Activated CD8-positive, alpha-beta T cell treated with anti-CD3 and anti-CD28 coated beads, Interleukin-2, amount 10 ng/mL, durations not matched to agents 7 days and 5 days (primary cell): ENCODE measurements around the gene SPRR5. TPM values are rescaled to one million over a fixed set of nuclear protein-coding genes. Genes with fewer than 3 reads are reported as not detected.

Experiments
- ATAC-seq: fragments of 150-1000 bp; cut with Tn5 transposase; one replicate; pipeline ENCODE4 v1.10.0; 2021; ENCODE audit warnings: moderate library complexity
- CTCF ChIA-PET: fragments of 350-600 bp; sonication (Branson Sonifier 250); formaldehyde crosslinking; loops from one replicate; lab custom pipeline; 2021; ENCODE audit warnings: antibody characterized with exemption; lab: Charles Lee
- POLR2A ChIA-PET: fragments of 350-600 bp; sonication (Branson Sonifier 250); formaldehyde crosslinking; loops from one replicate; lab custom pipeline; 2021; ENCODE audit warnings: antibody characterized with exemption; lab: Charles Lee
- DNase-seq: peaks from one replicate; pipeline ENCODE4 v3.0.0-alpha.2; 2020
- H3K27ac Mint-ChIP-seq: one replicate; pipeline ENCODE4 v1.8.0; 2021; ENCODE audit warnings: mild to moderate bottlenecking, mixed read lengths
- H3K27me3 Mint-ChIP-seq: one replicate; pipeline ENCODE4 v1.8.0; 2021; ENCODE audit warnings: low read depth, mixed read lengths
- H3K36me3 Mint-ChIP-seq: one replicate; pipeline ENCODE4 v1.8.0; 2021; ENCODE audit warnings: low read depth, mixed read lengths
- H3K4me1 Mint-ChIP-seq: one replicate; pipeline ENCODE4 v1.8.0; 2021; ENCODE audit warnings: low read depth, mixed read lengths
- H3K4me3 Mint-ChIP-seq: one replicate; pipeline ENCODE4 v1.8.0; 2021; ENCODE audit warnings: mild to moderate bottlenecking, mixed read lengths
- H3K9me3 Mint-ChIP-seq: one replicate; pipeline ENCODE4 v1.8.0; 2022; ENCODE audit warnings: mixed read lengths; ENCODE audit not compliant: insufficient read depth
- total RNA-seq, 2 experiments: library from RNA; stranded (reverse); gene quantifications; one replicate each; pipeline ENCODE4 v1.2.3, GENCODE V29; 2021

SPRR5 gene
- total RNA-seq, 2 experiments from 2014 or later, result not detected

DNA sequence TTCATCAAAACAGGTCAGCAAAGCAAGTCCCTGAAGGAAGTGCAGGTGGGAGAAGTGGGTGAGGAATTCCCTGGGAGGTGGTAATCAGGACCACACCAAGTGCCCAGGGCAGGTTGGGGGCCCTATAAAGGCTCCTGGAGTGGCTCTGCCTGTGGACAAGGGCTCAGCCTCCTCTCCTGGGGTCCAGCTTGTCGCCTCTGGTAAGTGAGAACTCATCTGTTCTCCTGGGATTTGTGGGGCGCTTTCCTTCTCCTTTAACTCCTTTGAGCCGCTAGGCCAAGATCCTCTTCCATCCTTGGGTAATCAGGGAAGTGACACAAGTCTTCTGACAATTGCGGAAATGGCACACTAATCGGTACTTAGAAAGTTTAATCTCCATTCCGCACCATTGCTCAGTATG lies 23.5 kb downstream of the SPRR5 start, which contains the start of gene SPRR4:
Gene SPRR4, plus strand, starts transcription at position 154 of the 400 bp plus-strand sequence. CDS start 1,243 bp downstream, outside the sequence.
- ATAC-seq, result no peak

DNA sequence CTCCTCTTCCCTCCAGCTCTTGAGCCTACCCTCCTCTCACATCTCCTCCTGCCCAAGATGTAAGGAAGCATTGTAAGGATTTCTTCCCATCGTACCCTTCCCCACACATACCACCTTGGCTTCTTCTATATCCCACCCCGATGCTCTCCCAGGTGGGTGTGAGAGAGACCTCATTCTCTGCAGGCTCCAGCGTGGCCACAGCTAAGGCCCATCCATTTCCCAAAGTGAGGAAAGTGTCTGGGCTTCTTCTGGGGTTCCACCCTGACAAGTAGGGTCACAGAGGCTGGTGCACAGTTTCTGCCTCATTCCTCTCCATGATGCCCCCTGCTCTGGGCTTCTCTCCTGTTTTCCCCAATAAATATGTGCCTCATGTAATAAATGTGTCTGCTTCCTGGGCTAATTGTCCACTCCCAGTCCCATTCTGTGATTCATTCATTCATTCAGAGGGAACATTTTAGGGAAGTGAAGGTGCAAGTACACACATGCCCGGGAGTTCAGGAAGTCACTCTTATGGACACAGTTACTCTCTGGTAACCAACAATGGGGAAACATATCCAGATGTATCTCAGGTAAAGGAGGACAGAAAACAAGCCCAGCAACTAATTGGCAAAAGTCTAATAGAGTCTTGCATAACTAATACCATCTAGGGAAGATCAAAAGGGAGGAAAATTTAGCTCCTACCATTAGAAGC lies 25.3 kb downstream of the SPRR5 start:
- no peaks in the 10 kb centered on the region for H3K9me3 Mint-ChIP-seq
- no peak overlapping the region for H3K4me3 Mint-ChIP-seq
- H3K36me3 Mint-ChIP-seq, result no peaks in the 10 kb centered on the region
- no peaks in the 10 kb centered on the region for H3K4me1 Mint-ChIP-seq
- ATAC-seq (no peak), DNase-seq (no peak)
- ChIA-PET POLR2A (no interaction called here), CTCF (no interaction called here)
- H3K27me3 Mint-ChIP-seq, result no peaks in the 10 kb centered on the region
- no peak overlapping the region for H3K27ac Mint-ChIP-seq

More for the DNA sequence above, 23.5 kb downstream of the SPRR5 start, which contains the start of gene SPRR4:
- no peaks in the 10 kb centered on the region for H3K27me3 Mint-ChIP-seq
- CTCF ChIA-PET, result no interaction called here
- H3K4me1 Mint-ChIP-seq, result no peaks in the 10 kb centered on the region
- no peaks in the 10 kb centered on the region for H3K9me3 Mint-ChIP-seq
- no peaks in the 10 kb centered on the region for H3K36me3 Mint-ChIP-seq
- H3K4me3 Mint-ChIP-seq, result no peak within 1 kb of the TSS
- DNase-seq, result no peak
- no peak within 1 kb of the TSS for H3K27ac Mint-ChIP-seq
- POLR2A ChIA-PET, result no interaction called here

DNA sequence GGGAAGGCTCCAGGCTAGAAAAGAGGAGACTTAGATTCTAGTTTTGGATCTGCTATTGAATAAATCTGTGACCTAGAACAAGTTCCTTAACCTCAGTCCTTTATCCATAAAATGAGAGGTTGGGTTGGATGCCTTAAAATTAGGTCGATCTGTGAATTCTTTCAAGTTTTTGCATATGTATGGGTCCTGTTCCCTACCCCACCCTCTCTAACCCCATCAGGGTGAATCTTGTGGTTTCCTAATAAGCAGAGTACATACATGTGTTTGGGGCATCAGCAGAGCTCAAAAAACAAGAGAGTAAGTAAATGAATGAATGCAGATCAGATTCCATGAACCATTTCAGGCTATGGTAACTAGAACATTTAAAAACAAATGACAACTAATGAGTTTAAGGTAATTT lies 29.7 kb downstream of the SPRR5 start:
- Mint-ChIP-seq H3K4me3 (no peak overlapping the region), H3K27me3 (no peaks in the 10 kb centered on the region)
- no peak for ATAC-seq

DNA sequence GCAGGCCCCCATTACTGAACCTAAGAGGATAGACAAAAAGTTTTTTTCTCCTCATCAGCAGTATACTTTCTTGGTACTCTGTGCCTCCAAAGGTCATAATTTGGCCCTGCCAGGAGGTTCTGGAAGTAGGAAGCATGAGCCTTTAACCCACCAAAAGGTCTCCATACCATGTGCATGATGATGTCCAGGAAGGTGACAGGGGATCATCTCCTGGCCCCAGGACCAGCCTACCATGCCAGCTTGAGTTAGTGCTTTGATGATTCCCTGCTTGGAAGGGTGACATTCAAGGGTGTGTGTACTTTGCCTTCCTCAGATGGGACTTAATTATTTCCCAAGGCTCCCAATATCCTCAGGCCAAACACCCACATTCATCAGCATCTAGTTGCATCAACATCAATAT lies 30.6 kb downstream of the SPRR5 start:
- no peaks in the 10 kb centered on the region for H3K4me1 Mint-ChIP-seq
- ATAC-seq, result no peak
- ChIA-PET CTCF (no interaction called here), POLR2A (no interaction called here)
- DNase-seq, result no peak
- no peaks in the 10 kb centered on the region for H3K27me3 Mint-ChIP-seq
- H3K27ac Mint-ChIP-seq, result no peak overlapping the region
- H3K36me3 Mint-ChIP-seq, result no peaks in the 10 kb centered on the region
- no peak overlapping the region for H3K4me3 Mint-ChIP-seq
- H3K9me3 Mint-ChIP-seq, result no peaks in the 10 kb centered on the region

More for the DNA sequence above, 29.7 kb downstream of the SPRR5 start:
- POLR2A ChIA-PET, result no interaction called here
- Mint-ChIP-seq H3K9me3 (no peaks in the 10 kb centered on the region), H3K27ac (no peak overlapping the region), H3K36me3 (no peaks in the 10 kb centered on the region), H3K4me1 (no peaks in the 10 kb centered on the region)
- CTCF ChIA-PET, result no interaction called here
- DNase-seq, result no peak

DNA sequence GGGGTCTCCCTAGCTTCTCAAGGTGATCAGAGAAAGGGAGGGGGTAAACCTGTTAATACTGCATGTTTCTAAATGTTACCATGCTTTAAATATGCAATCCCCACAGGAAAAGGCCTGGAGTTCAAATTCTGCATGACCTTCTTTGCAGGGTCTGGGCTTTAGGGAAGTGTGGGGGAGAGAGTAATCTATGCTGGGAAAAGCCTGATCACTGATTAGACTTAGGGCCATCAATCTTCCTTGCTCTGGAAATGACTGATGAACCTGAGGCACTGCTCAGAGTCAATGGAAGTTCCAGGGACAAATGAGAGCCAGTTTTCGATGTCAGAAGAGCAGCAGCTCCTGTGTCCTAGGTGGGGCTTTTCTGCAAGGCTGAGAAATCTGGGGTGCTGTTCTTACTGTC lies 33.7 kb downstream of the SPRR5 start:
- H3K4me1 Mint-ChIP-seq, result no peaks in the 10 kb centered on the region
- no peaks in the 10 kb centered on the region for H3K27me3 Mint-ChIP-seq
- ATAC-seq (no peak), DNase-seq (no peak)
- CTCF ChIA-PET, result no interaction called here
- POLR2A ChIA-PET, result no interaction called here
- no peaks in the 10 kb centered on the region for H3K9me3 Mint-ChIP-seq
- H3K36me3 Mint-ChIP-seq, result no peaks in the 10 kb centered on the region
- H3K4me3 Mint-ChIP-seq, result no peak overlapping the region
- no peak overlapping the region for H3K27ac Mint-ChIP-seq

DNA sequence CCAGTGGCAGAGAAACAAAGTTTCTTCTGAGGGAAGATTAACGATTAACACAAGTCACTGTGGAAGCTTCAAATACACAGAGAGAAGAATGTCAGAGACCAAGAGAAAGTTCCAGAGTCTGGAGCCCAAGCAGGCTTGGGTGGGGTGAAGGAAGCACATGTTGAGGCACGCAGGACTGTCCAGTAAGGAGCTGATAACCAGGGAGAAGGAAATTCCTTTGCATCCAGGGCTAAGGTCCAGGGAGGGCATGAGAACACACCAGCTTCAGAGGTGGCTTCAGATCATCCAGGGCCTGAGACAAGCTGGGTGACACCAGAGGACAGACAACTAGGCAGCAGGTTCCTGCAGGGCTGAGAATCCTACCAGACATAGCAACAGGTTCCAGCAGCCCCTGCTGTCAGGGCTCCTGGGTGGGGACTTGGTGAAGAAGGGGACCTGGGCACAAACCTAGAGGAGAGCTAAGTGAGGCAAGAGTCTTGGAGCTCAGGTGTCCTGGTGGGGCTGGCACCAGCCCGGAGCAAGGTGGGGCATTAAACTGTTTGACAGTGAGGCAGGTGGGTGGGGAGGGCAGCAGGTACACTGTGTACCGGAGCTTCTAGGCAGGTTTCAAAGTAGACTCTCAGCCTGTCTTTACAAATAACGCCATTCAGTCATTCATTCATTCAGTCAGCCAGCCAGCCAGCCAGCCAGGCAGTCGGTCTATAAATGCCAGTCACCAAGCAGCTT lies 34.3 kb downstream of the SPRR5 start:
- Mint-ChIP-seq H3K9me3 (no peaks in the 10 kb centered on the region), H3K4me3 (no peak overlapping the region), H3K27me3 (peaks cover 3% of the 10 kb centered on the region), H3K36me3 (no peaks in the 10 kb centered on the region), H3K27ac (no peak overlapping the region), H3K4me1 (no peaks in the 10 kb centered on the region)
- ChIA-PET CTCF (no interaction called here), POLR2A (no interaction called here)
- DNase-seq (no peak), ATAC-seq (no peak)

DNA sequence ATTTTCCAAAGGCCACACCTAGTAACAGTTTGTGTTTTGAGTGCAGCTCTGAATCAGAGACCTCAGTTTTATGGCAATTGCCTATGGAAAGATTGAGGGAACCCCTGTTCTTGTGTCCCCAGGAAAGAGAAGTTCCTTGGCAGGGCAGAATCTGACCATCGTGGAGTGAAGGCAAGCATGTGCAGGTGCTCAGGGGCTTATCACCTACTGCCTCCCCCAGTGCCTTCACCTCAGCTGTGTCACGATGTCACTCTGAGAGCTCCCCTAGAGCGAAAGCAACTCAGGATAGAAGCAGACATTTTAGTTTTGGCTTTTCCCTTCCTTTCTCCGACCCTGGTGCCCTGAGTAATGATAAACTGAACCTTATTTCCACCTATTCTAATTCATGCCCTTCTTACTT lies 35.1 kb downstream of the SPRR5 start:
- DNase-seq, result no peak
- H3K27ac Mint-ChIP-seq, result no peak overlapping the region
- no peak for ATAC-seq
- H3K4me1 Mint-ChIP-seq, result no peaks in the 10 kb centered on the region
- POLR2A ChIA-PET, result no interaction called here
- no peaks in the 10 kb centered on the region for H3K36me3 Mint-ChIP-seq
- H3K9me3 Mint-ChIP-seq, result no peaks in the 10 kb centered on the region
- peaks cover 5% of the 10 kb centered on the region for H3K27me3 Mint-ChIP-seq
- CTCF ChIA-PET, result no interaction called here
- no peak overlapping the region for H3K4me3 Mint-ChIP-seq

DNA sequence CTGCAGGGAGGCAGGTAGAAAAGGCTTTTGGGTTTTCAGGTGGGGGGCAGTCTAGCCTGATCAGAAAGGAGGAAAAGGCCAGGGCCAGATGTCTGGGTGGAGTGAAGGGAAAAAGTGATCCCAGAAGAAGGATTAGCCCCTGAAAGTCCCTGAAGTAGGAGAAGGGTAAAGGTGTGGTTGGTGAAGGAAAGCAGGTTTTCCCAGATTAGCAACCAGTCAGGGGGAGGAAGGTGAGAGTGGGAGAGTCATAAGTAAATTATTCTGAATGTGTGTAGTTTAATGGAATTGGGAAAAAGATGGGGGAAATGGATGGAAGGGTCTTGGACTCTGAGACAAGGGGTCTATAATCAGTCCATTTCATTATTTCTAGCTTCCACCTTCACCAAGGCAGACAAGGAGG lies 36.2 kb downstream of the SPRR5 start:
- no peak overlapping the region for H3K27ac Mint-ChIP-seq
- ATAC-seq, result no peak

DNA sequence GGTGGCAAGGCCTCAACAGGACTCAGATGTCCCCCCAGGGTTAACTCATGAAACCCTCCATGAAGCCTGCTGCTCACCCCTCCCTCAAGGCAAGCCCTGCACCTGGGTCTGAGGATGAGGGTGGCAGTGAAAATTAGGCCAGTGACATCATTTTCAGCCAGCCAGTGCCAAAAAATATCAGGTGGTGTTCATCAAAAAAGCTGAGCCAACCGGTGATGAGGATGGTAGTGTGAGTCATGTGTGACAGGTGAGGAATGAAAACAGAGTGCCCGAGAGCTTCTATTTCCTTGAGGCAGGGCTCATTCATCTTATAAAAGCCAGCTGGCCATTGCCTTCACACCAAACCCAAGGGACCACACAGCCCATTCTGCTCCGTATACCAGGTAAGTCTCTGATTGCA lies 36.7 kb downstream of the SPRR5 start, which contains the start of gene SPRR1A:
Gene SPRR1A, plus strand, starts transcription at position 339 of the 400 bp plus-strand sequence. CDS start 1,150 bp downstream, outside the sequence.
- no peaks in the 10 kb centered on the region for H3K36me3 Mint-ChIP-seq
- H3K9me3 Mint-ChIP-seq, result no peaks in the 10 kb centered on the region
- ChIA-PET POLR2A (no interaction called here), CTCF (no interaction called here)
- peaks cover 8% of the 10 kb centered on the region for H3K27me3 Mint-ChIP-seq
- no peak within 1 kb of the TSS for H3K4me3 Mint-ChIP-seq
- no peak within 1 kb of the TSS for H3K27ac Mint-ChIP-seq
- no peaks in the 10 kb centered on the region for H3K4me1 Mint-ChIP-seq
- DNase-seq, result no peak
- no peak for ATAC-seq

More for the DNA sequence above, 36.2 kb downstream of the SPRR5 start:
- Mint-ChIP-seq H3K9me3 (no peaks in the 10 kb centered on the region), H3K36me3 (no peaks in the 10 kb centered on the region), H3K4me1 (no peaks in the 10 kb centered on the region), H3K4me3 (no peak overlapping the region), H3K27me3 (peaks cover 8% of the 10 kb centered on the region)
- ChIA-PET CTCF (no interaction called here), POLR2A (no interaction called here)
- no peak for DNase-seq

DNA sequence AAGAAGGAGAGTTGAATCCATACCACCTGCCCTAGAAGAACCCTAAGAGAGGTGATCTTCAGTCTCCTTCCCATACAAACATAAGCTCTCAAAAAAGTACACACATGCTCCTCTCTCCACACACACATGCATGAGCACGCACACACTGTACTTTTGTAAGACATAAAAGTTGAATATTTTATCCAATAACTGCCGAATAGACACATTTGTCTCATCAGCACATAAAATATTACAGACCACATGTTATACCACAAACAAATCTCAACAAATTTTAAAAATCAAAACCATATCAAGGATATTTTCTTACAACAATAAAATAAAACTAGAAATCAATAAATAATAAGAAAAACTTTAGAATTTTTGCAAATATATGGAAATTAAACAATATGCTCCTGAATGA lies 39.6 kb downstream of the SPRR5 start:
- Mint-ChIP-seq H3K36me3 (no peaks in the 10 kb centered on the region), H3K9me3 (no peaks in the 10 kb centered on the region), H3K27me3 (peaks cover 9% of the 10 kb centered on the region), H3K4me1 (no peaks in the 10 kb centered on the region), H3K4me3 (no peak overlapping the region), H3K27ac (no peak overlapping the region)
- no peak for DNase-seq
- CTCF ChIA-PET, result no interaction called here
- POLR2A ChIA-PET, result no interaction called here
- no peak for ATAC-seq

DNA sequence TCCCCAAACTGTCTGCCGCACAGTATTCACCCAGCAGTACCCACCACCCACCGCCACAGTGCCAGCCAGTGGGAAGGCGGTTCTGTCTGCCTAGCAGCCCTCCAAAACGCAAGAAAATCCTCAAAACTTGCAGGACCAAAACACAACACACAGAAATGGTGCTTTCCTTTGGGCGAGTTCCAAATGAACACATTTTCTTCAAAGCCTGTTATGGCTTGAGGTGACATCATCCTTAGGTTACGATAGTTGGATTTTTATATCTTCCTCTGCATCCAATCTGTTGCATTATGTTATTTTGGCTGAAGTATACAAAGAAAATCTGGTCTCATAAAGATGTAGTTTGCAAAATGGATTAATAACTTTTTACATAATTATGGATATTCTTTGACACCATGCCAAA lies 46.2 kb downstream of the SPRR5 start:
- ATAC-seq (no peak), DNase-seq (no peak)
- POLR2A ChIA-PET, result no interaction called here
- Mint-ChIP-seq H3K4me1 (no peaks in the 10 kb centered on the region), H3K27ac (no peak overlapping the region), H3K27me3 (peaks cover 9% of the 10 kb centered on the region), H3K36me3 (no peaks in the 10 kb centered on the region), H3K4me3 (no peak overlapping the region), H3K9me3 (no peaks in the 10 kb centered on the region)
- CTCF ChIA-PET, result no interaction called here

DNA sequence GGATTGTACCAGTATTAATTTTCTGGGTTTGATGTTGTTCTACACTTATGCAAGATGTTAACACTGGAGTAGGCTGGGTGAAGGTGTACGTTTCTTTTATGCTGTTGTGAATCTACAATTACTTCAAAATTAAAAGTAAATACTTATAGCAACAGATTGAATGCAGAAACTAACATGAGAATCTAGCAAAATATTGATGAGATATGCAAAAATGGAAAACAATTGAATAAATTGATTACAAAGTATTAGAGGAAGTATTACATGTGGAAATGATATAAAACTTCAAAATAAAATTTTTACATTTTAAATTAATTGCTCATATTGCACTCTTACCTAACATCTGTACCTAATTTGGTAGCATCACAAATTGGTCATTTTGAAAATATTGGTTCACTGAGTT lies 48.8 kb downstream of the SPRR5 start:
- Mint-ChIP-seq H3K36me3 (no peaks in the 10 kb centered on the region), H3K9me3 (no peaks in the 10 kb centered on the region), H3K27ac (no peak overlapping the region), H3K27me3 (peaks cover 10% of the 10 kb centered on the region), H3K4me1 (no peaks in the 10 kb centered on the region), H3K4me3 (no peak overlapping the region)
- no peak for ATAC-seq
- ChIA-PET CTCF (no interaction called here), POLR2A (no interaction called here)
- DNase-seq, result no peak
